ENCODE measurements around the gene UNC5C. TPM values are rescaled to one million over a fixed set of nuclear protein-coding genes. Genes with fewer than 3 reads are reported as not detected.

Gene UNC5C
- total RNA-seq, 4 donors from 2014 or later: 0.44 to 0.68 (median 0.61) TPM

DNA sequence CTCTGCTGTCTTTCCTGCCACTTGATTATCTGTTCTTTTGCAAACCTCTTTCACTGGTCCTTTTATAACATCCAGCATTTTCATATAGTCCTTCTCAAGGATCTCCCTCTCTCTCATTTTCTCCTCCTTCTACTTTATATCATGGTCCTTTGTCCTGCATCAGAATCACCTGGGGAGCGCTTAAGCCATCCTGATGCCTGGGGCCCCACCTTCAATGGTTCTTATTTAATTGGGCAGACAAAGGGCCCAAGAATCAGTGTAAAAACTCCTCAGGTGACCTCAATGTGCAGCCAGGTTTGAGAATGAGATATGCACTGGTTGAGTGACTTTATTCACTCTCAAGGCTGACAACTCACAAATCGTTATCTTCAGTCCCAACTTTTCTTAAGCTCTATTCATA, 283.9 kb downstream of the UNC5C start:
- TF ChIP-seq, protein P1, sequence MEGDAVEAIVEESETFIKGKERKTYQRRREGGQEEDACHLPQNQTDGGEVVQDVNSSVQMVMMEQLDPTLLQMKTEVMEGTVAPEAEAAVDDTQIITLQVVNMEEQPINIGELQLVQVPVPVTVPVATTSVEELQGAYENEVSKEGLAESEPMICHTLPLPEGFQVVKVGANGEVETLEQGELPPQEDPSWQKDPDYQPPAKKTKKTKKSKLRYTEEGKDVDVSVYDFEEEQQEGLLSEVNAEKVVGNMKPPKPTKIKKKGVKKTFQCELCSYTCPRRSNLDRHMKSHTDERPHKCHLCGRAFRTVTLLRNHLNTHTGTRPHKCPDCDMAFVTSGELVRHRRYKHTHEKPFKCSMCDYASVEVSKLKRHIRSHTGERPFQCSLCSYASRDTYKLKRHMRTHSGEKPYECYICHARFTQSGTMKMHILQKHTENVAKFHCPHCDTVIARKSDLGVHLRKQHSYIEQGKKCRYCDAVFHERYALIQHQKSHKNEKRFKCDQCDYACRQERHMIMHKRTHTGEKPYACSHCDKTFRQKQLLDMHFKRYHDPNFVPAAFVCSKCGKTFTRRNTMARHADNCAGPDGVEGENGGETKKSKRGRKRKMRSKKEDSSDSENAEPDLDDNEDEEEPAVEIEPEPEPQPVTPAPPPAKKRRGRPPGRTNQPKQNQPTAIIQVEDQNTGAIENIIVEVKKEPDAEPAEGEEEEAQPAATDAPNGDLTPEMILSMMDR (IDR thresholded peaks at IDR 0.05; ENCODE audit: low read depth): no peak

DNA sequence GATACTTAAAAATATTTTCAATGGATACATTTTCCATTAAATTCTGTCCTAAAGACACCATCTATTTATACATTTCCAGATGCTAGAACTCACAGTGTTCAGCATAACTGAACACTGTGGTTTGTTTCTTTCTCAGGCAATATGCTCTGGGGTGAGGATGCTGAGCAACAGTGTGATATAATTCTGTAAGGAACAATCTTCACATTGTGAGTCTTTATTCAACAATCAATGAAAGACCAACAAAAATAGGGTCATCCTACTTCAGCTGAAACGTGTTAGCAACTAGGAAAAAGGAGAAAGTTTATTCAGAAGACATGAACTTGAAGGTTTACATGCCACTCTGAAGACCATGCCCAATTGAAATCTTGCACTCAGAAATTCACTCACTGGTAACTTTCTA, 284.8 kb downstream of the UNC5C start:
- TF ChIP-seq, protein P1 (IDR thresholded peaks at IDR 0.05; ENCODE audit: low read depth): no peak

DNA sequence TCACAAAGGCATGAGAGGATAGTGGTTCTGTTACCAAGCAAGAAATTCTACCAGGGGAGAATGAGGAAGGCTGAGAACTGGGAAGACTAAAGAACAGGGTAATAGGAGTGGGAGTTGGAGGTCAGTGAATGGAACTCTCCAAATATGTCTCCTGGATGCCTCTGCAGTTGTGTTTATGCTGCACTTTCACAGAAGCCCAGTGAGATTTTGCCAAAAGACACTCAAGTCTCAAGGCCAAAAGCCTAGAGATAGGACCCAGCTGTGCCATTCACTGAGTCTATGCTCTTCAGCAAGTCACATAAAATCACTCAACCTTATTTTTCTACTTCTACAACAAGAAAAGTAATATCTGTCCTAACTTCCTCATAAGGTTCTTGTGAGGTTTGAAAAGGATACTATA, 285.4 kb downstream of the UNC5C start:
- TF ChIP-seq, protein P1 (IDR thresholded peaks at IDR 0.05; ENCODE audit: low read depth): no peak

DNA sequence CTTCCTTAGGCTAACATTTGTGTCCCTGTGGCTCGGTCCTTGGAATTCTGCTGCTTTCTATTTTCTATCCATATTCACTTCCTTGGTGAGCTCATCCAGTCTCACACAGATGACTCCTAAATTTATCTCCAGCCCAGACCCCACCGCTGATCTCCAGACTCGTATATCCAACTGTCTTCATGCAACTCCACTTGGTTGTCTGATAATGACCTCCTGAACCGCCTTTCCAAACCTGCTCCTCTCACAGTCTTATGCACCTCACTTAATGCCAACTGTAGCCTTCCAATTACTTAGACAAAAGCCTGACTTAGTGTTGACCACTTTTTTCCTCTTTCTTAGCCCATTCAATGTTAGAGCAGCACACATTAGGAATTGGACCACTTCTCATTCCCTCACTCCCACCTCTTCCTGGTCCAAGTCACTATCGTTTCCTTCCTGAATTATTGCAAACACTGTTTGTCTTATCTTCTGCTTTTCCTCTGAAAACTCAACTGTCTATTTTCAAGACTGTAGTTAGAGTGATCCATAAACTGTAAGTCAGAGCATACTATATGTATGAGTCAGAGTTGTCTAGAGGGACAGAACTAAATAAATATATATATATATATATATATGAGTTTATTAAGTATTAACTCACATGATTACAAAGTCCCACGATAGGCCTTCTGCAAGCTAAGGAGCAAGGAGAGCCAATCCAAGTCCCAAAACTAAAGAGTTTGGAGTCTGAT, 292.5 kb downstream of the UNC5C start:
- TF ChIP-seq, protein P1 (IDR thresholded peaks at IDR 0.05; ENCODE audit: low read depth): no peak

DNA sequence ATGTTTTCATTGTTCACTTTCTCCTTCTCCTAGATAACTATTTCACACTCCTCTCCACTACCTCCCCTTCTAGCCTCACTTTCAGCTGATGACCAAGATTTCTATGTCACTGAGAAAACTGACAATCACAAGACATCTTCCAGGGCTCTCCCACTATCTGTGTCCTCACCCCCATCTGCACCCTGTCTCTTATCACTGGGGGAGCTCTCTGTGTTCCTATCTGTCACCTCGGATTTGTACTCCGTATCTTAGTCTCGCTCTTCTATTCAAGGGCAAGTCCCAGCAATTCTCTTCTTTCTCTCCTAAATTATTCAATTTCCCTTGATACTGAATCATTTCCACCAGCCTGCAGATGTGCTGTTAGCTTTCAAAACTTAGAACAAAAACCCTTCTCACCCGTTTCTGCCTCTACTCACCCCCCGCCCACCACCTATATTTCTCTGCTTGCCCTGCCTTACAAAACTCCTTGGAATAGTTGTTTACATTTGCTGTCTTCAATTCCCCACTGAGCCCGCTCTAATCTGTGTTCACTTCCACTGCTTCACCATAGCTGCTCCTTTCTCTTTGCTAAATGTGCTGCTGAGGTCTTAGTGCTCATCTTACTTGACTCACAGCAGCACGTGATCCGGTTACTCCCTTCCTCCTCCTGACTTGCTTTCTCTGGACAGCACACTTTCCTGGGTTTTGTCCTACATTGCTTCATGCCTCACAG, 293.2 kb downstream of the UNC5C start:
- TF ChIP-seq, protein P1 (IDR thresholded peaks at IDR 0.05; ENCODE audit: low read depth): no peak

DNA sequence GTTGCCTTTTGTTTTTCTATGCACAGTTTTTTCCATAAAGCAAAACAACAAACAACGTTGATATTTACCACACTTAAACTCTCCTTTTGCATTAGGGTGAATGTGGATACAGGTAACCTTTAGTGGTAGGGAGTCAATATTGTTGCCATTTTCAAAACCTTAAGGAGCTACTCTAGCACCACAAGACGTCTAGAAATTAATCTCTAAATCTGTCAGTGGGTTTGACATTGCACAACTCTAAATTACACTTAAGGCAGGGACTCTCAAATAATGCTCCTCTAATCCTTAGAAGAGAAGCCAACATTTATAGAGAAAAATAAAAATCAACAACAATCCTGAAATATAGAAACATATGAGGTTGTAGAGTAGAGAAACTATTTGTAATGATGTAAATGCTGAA, 297.2 kb downstream of the UNC5C start:
- TF ChIP-seq, protein P1 (IDR thresholded peaks at IDR 0.05; ENCODE audit: low read depth): no peak

DNA sequence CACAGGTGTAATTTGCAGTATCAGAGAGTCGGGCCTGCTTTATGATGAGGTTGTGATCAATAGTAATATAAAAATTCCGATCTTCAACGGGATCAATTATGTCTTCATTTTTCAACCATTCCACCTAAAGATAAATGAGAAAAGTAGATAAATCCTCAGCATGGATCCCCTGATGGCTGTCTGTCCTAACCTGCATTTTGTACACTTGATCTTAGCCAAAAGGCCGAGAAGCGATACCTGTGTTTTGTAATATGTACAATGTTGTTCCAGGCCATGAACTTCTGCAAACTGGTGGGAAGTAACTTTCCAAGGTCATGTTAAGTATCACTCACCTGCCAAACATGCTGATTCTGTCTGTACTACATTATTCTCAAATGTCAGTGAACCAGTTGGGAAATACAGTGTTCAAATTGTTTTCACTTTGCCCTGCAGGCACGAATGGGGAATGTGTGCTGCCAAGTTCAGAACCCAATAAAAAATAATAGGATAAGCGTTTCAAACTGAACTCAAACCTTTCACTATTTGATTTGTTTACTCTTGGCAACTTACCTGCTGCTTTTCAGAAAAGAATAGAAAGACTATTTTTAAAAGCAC, 298.1 kb downstream of the UNC5C start:
- TF ChIP-seq, protein P1 (IDR thresholded peaks at IDR 0.05; ENCODE audit: low read depth): no peak
